GM23338 (cell line): Measurements from ENCODE around the gene NRG3.

Experiments
- CREB1 ChIP-seq: fragments of 250-450 bp; sonication (Bioruptor Pico); IDR thresholded peaks from 2 replicates; pipeline ENCODE4 v1.5.0; 2020; ENCODE audit warnings: low read depth, mild to moderate bottlenecking, moderate library complexity
- EZH2 ChIP-seq: fragments of 200-600 bp; sonication (generic); IDR thresholded peaks from one replicate; pipeline ENCODE4 v1.8.0; 2017; ENCODE audit warnings: antibody characterized with exemption, mild to moderate bottlenecking, low read depth; ENCODE audit not compliant: unreplicated experiment
- EZH2phosphoT487 ChIP-seq: fragments of 200-600 bp; sonication (generic); IDR thresholded peaks from one replicate; pipeline ENCODE4 v1.8.1; 2018; ENCODE audit warnings: antibody characterized with exemption; ENCODE audit not compliant: unreplicated experiment
- POLR2AphosphoS5 ChIP-seq: IDR thresholded peaks from 2 replicates; pipeline ENCODE4 v1.6.1; 2016; ENCODE audit warnings: antibody characterized with exemption, low read depth
- ZNF331 ChIP-seq: fragments of 250-450 bp; sonication (Bioruptor Pico); IDR thresholded peaks from 2 replicates; pipeline ENCODE4 v1.5.0; 2020; ENCODE audit warnings: low read depth, mild to moderate bottlenecking, moderate library complexity
- TF ChIP-seq, protein P1 (sequence below), 2 experiments: fragments of 200-600 bp in 1 of 2; sonication (generic) in 1 of 2; conservative IDR thresholded peaks; 2 replicates each; pipeline versions ENCODE4 v1.5.1 to v1.6.1; 2016 to 2017; ENCODE audit warnings: antibody characterized with exemption in 2 of 2, low read depth in 2 of 2, mild to moderate bottlenecking in 2 of 2, moderate library complexity in 1 of 2
- TF ChIP-seq, protein P2 (sequence below): IDR thresholded peaks from one replicate; pipeline ENCODE4 v1.6.1; 2018; ENCODE audit warnings: antibody characterized with exemption; ENCODE audit not compliant: unreplicated experiment

DNA sequence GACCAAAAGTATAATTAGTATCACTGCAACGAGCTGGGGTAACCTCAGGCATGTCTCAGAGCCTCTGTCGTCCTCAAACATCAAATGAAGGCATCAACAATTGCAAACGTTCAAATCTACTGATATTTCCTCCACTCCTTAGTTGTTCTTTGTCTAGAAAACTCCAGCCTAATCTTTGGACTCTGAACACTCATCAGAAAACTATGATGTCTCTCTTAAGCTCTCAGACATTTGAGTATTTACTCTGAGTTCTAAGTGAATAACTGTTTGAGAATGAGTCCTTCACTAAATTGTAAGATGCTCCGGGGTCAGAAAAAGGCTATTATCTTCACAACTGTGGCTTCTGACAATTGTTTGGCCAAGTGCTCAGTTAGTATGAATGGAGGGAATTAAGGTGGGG, 536.4 kb downstream of the NRG3 start:
- TF ChIP-seq, protein P1, sequence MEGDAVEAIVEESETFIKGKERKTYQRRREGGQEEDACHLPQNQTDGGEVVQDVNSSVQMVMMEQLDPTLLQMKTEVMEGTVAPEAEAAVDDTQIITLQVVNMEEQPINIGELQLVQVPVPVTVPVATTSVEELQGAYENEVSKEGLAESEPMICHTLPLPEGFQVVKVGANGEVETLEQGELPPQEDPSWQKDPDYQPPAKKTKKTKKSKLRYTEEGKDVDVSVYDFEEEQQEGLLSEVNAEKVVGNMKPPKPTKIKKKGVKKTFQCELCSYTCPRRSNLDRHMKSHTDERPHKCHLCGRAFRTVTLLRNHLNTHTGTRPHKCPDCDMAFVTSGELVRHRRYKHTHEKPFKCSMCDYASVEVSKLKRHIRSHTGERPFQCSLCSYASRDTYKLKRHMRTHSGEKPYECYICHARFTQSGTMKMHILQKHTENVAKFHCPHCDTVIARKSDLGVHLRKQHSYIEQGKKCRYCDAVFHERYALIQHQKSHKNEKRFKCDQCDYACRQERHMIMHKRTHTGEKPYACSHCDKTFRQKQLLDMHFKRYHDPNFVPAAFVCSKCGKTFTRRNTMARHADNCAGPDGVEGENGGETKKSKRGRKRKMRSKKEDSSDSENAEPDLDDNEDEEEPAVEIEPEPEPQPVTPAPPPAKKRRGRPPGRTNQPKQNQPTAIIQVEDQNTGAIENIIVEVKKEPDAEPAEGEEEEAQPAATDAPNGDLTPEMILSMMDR (conservative IDR thresholded peaks at IDR 0.05; ENCODE audit: low read depth in 2 of 2) = no peak
- TF ChIP-seq EZH2 (no peak), POLR2AphosphoS5 (no peak), CREB1 (no peak), ZNF331 (CRISPR knock-in tag) (no peak), EZH2phosphoT487 (no peak)
- TF ChIP-seq, protein P2, sequence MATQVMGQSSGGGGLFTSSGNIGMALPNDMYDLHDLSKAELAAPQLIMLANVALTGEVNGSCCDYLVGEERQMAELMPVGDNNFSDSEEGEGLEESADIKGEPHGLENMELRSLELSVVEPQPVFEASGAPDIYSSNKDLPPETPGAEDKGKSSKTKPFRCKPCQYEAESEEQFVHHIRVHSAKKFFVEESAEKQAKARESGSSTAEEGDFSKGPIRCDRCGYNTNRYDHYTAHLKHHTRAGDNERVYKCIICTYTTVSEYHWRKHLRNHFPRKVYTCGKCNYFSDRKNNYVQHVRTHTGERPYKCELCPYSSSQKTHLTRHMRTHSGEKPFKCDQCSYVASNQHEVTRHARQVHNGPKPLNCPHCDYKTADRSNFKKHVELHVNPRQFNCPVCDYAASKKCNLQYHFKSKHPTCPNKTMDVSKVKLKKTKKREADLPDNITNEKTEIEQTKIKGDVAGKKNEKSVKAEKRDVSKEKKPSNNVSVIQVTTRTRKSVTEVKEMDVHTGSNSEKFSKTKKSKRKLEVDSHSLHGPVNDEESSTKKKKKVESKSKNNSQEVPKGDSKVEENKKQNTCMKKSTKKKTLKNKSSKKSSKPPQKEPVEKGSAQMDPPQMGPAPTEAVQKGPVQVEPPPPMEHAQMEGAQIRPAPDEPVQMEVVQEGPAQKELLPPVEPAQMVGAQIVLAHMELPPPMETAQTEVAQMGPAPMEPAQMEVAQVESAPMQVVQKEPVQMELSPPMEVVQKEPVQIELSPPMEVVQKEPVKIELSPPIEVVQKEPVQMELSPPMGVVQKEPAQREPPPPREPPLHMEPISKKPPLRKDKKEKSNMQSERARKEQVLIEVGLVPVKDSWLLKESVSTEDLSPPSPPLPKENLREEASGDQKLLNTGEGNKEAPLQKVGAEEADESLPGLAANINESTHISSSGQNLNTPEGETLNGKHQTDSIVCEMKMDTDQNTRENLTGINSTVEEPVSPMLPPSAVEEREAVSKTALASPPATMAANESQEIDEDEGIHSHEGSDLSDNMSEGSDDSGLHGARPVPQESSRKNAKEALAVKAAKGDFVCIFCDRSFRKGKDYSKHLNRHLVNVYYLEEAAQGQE = no peak
